ENCODE measurements around the gene ANKRD22.

DNA sequence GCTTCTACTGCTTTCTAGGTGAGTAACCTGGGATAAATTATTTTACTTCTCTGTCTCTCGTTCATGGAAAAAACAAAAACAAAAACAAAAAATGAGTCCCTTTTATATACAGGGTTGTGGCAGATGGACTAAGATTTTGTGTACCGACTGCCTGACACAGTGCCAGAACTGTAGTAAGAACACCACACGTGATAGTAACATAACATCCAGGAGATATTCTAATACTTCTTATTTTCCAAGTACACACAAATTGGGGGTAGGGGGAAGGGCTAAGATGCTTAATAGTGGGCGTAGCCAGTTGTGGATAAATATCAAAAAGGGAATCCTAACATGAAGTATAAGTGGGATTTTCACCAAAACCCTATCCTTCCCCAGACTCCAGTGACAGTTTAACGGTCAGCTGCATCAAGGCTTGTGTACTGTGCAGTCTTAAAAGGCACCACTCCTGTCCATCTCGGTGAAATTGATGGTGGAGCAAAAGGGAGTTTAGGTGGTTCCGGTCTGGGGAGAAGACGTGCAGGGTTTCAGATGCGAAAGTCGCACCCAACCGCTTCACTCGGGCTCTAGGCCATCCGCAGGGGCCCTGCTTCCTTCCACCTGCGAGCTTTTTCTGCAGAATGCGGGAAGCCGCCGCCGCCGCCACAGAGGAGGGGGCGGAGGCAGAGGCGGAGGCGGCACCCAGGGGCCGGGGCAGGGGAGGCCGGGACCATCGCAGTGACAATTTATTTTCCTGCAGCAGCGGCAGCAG is 28.1 kb upstream of the ANKRD22 start, which contains the start of gene STAMBPL1:
- TF ChIP-seq EZH2 (IDR thresholded peaks at IDR 0.05; ENCODE audit: borderline replicate concordance, insufficient read depth, low read depth, low read length, poor library complexity, severe bottlenecking), result no peak
- TF ChIP-seq, protein P1, sequence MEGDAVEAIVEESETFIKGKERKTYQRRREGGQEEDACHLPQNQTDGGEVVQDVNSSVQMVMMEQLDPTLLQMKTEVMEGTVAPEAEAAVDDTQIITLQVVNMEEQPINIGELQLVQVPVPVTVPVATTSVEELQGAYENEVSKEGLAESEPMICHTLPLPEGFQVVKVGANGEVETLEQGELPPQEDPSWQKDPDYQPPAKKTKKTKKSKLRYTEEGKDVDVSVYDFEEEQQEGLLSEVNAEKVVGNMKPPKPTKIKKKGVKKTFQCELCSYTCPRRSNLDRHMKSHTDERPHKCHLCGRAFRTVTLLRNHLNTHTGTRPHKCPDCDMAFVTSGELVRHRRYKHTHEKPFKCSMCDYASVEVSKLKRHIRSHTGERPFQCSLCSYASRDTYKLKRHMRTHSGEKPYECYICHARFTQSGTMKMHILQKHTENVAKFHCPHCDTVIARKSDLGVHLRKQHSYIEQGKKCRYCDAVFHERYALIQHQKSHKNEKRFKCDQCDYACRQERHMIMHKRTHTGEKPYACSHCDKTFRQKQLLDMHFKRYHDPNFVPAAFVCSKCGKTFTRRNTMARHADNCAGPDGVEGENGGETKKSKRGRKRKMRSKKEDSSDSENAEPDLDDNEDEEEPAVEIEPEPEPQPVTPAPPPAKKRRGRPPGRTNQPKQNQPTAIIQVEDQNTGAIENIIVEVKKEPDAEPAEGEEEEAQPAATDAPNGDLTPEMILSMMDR (IDR thresholded peaks at IDR 0.05), result no peak
